WTC11 (cell line): ENCODE measurements around the gene CFAP77. TPM values are rescaled to one million over a fixed set of nuclear protein-coding genes. Genes with fewer than 3 reads are reported as not detected.

Experiments used
- ATAC-seq: fragments of 200-7000 bp; cut with Tn5 transposase; 2 replicates; pipeline ENCODE4 v1.10.0; 2021; ENCODE audit warnings: mild to moderate bottlenecking, moderate library complexity
- CTCF ChIA-PET: fragments of 300-600 bp; sonication (Branson Sonifier 250); formaldehyde crosslinking; loops from one replicate; lab custom pipeline; 2021; ENCODE audit warnings: antibody characterized with exemption; lab: Charles Lee
- POLR2A ChIA-PET: fragments of 350-600 bp; sonication (Branson Sonifier 250); formaldehyde crosslinking; loops from one replicate; lab custom pipeline; 2021; ENCODE audit warnings: antibody characterized with exemption; lab: Charles Lee
- DNase-seq: peaks from one replicate; pipeline ENCODE4 v3.0.0; 2021; ENCODE audit warnings: low spot score
- H3K27ac Mint-ChIP-seq: 2 replicates; pipeline ENCODE4 v1.8.0; 2021; ENCODE audit warnings: mixed read lengths
- H3K27me3 Mint-ChIP-seq: 2 replicates; pipeline ENCODE4 v1.8.0; 2021; ENCODE audit warnings: low read depth, mild to moderate bottlenecking, moderate library complexity, mixed read lengths
- H3K36me3 Mint-ChIP-seq: 2 replicates; pipeline ENCODE4 v1.8.0; 2021; ENCODE audit warnings: mixed read lengths
- H3K4me1 Mint-ChIP-seq: 2 replicates; pipeline ENCODE4 v1.8.0; 2022; ENCODE audit warnings: mixed read lengths
- H3K4me3 Mint-ChIP-seq: 2 replicates; pipeline ENCODE4 v1.8.0; 2021; ENCODE audit warnings: mild to moderate bottlenecking, moderate library complexity, mixed read lengths
- H3K9me3 Mint-ChIP-seq: 2 replicates; pipeline ENCODE4 v1.8.0; 2021; ENCODE audit warnings: mixed read lengths
- ATF2 ChIP-seq: sonication (generic); formaldehyde crosslinking; IDR thresholded peaks from 2 replicates; pipeline ENCODE4 v1.8.1; 2022; ENCODE audit warnings: low read depth, missing genetic modification reagents, borderline replicate concordance
- ESRRA ChIP-seq: sonication (generic); formaldehyde crosslinking; IDR thresholded peaks from 2 replicates; pipeline ENCODE4 v1.8.1; 2022; ENCODE audit warnings: mild to moderate bottlenecking, missing genetic modification reagents, borderline replicate concordance
- FOXJ3 ChIP-seq: sonication (generic); formaldehyde crosslinking; IDR thresholded peaks from 2 replicates; pipeline ENCODE4 v1.9.0; 2021; ENCODE audit warnings: missing genetic modification reagents, mild to moderate bottlenecking, borderline replicate concordance
- FOXK1 ChIP-seq: sonication (generic); formaldehyde crosslinking; IDR thresholded peaks from 2 replicates; pipeline ENCODE4 v1.8.0; 2022; ENCODE audit warnings: mild to moderate bottlenecking, moderate library complexity, missing genetic modification reagents
- GABPB1 ChIP-seq: sonication (generic); formaldehyde crosslinking; IDR thresholded peaks from 2 replicates; pipeline ENCODE4 v1.8.1; 2023; ENCODE audit warnings: mild to moderate bottlenecking, missing genetic modification reagents
- GRHL2 ChIP-seq: fragments of 250-450 bp; sonication (Bioruptor Pico); IDR thresholded peaks from 2 replicates; pipeline ENCODE4 v1.8.0; 2022; ENCODE audit warnings: mild to moderate bottlenecking, moderate library complexity; ENCODE audit not compliant: insufficient replicate concordance, severe bottlenecking
- GTF2I ChIP-seq: fragments of 250-450 bp; sonication (Bioruptor Pico); conservative IDR thresholded peaks from 2 replicates; pipeline ENCODE4 v1.4.0; 2021; ENCODE audit warnings: mild to moderate bottlenecking
- JAZF1 ChIP-seq: fragments of 250-450 bp; sonication (Bioruptor Pico); IDR thresholded peaks from 2 replicates; pipeline ENCODE4 v1.9.0; 2021; ENCODE audit warnings: moderate library complexity, mild to moderate bottlenecking, inconsistent platforms
- MLX ChIP-seq: sonication (generic); formaldehyde crosslinking; IDR thresholded peaks from 2 replicates; pipeline ENCODE4 v1.8.1; 2023; ENCODE audit warnings: mild to moderate bottlenecking, missing genetic modification reagents, moderate library complexity
- MXD4 ChIP-seq: fragments of 250-450 bp; sonication (Bioruptor Pico); IDR thresholded peaks from 2 replicates; pipeline ENCODE4 v1.8.0; 2021; ENCODE audit warnings: mild to moderate bottlenecking, moderate library complexity, borderline replicate concordance
- MYBL2 ChIP-seq: sonication (generic); formaldehyde crosslinking; IDR thresholded peaks from 2 replicates; pipeline ENCODE4 v1.8.1; 2023; ENCODE audit warnings: mild to moderate bottlenecking, moderate library complexity, missing genetic modification reagents
- NFE2L1 ChIP-seq: sonication (generic); formaldehyde crosslinking; IDR thresholded peaks from 2 replicates; pipeline ENCODE4 v1.8.1; 2023; ENCODE audit warnings: missing genetic modification reagents
- NR2C2 ChIP-seq: sonication (generic); formaldehyde crosslinking; IDR thresholded peaks from 2 replicates; pipeline ENCODE4 v1.8.0; 2022; ENCODE audit warnings: mild to moderate bottlenecking, missing genetic modification reagents
- SOX15 ChIP-seq: fragments of 250-450 bp; sonication (Bioruptor Pico); IDR thresholded peaks from 2 replicates; pipeline ENCODE4 v1.9.0; 2021; ENCODE audit warnings: mild to moderate bottlenecking
- TEAD1 ChIP-seq: sonication (generic); formaldehyde crosslinking; IDR thresholded peaks from 2 replicates; pipeline ENCODE4 v1.8.0; 2022; ENCODE audit warnings: mild to moderate bottlenecking, missing genetic modification reagents
- ZNF219 ChIP-seq: sonication (generic); formaldehyde crosslinking; IDR thresholded peaks from 2 replicates; pipeline ENCODE4 v1.8.0; 2023; ENCODE audit warnings: missing genetic modification reagents, mild to moderate bottlenecking, borderline replicate concordance
- ZNF425 ChIP-seq: fragments of 250-450 bp; sonication (Bioruptor Pico); conservative IDR thresholded peaks from 2 replicates; pipeline ENCODE4 v1.9.0; 2021; ENCODE audit warnings: mild to moderate bottlenecking
- total RNA-seq: library from RNA; stranded (reverse); gene quantifications from 3 replicates; pipeline ENCODE4 v1.2.3, GENCODE V29; 2021
- TF ChIP-seq, protein P1 (sequence below): sonication (generic); formaldehyde crosslinking; IDR thresholded peaks from 2 replicates; pipeline ENCODE4 v1.8.1; 2022; ENCODE audit warnings: mild to moderate bottlenecking, missing genetic modification reagents, moderate library complexity, borderline replicate concordance
- TF ChIP-seq, protein P2 (sequence below): sonication (generic); formaldehyde crosslinking; IDR thresholded peaks from 2 replicates; pipeline ENCODE4 v1.8.1; 2022; ENCODE audit warnings: mild to moderate bottlenecking, moderate library complexity, missing genetic modification reagents

Gene CFAP77
- total RNA-seq, 1 experiment from 2014 or later = 1.2 TPM

DNA sequence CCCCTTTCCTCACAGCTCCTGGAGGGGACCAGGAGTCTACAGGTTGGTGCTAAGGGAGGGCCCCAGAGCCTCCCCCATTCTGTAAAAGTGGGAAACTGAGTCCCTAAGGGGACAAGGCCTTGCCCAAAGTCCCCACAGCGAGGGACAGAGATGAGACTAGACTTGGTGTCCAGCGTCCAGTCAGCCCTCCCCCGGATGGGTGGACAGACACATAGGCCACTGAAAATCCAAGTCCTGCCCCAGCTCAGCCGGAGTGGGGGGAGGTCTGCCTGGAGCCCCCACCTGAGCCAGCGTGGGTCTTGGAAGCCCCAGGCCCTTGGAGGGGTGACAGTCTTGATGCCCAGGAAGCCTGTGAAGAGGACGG lies 177.6 kb downstream of the CFAP77 start:
- H3K9me3 Mint-ChIP-seq = no peaks in the 10 kb centered on the region
- POLR2A ChIA-PET = no interaction called here
- H3K27ac Mint-ChIP-seq = no peak overlapping the region
- peaks cover 98% of the 10 kb centered on the region for H3K27me3 Mint-ChIP-seq
- ATAC-seq (no peak), DNase-seq (no peak)
- H3K4me3 Mint-ChIP-seq = no peak overlapping the region
- TF ChIP-seq, protein P1, sequence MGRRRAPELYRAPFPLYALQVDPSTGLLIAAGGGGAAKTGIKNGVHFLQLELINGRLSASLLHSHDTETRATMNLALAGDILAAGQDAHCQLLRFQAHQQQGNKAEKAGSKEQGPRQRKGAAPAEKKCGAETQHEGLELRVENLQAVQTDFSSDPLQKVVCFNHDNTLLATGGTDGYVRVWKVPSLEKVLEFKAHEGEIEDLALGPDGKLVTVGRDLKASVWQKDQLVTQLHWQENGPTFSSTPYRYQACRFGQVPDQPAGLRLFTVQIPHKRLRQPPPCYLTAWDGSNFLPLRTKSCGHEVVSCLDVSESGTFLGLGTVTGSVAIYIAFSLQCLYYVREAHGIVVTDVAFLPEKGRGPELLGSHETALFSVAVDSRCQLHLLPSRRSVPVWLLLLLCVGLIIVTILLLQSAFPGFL = no peak
- TF ChIP-seq MXD4 (CRISPR knock-in tag) = no peak
- TF ChIP-seq FOXK1 (CRISPR knock-in tag) = no peak
- no peak for TF ChIP-seq MLX (CRISPR knock-in tag)
- no peak for TF ChIP-seq ESRRA (CRISPR knock-in tag)
- TF ChIP-seq GRHL2 = no peak
- TF ChIP-seq ZNF219 (CRISPR knock-in tag) = no peak
- no peak for TF ChIP-seq NR2C2
- CTCF ChIA-PET = interaction anchor here (0.8 to 1.1 kb wide), 3 partner anchors 41 to 328 kb away, joined by 3 to 5 read pairs (median 3); no protein-coding TSS in a partner anchor
- H3K4me1 Mint-ChIP-seq = peaks cover 65% of the 10 kb centered on the region
- no peaks in the 10 kb centered on the region for H3K36me3 Mint-ChIP-seq

GRCh38 chr9:132588098-132588497 lies 178.1 kb downstream of the CFAP77 start:
- TF ChIP-seq, protein P2, sequence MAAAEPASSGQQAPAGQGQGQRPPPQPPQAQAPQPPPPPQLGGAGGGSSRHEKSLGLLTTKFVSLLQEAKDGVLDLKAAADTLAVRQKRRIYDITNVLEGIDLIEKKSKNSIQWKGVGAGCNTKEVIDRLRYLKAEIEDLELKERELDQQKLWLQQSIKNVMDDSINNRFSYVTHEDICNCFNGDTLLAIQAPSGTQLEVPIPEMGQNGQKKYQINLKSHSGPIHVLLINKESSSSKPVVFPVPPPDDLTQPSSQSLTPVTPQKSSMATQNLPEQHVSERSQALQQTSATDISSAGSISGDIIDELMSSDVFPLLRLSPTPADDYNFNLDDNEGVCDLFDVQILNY (CRISPR knock-in tag) = no peak
- no peak for TF ChIP-seq NFE2L1 (CRISPR knock-in tag)
- no peak for TF ChIP-seq JAZF1 (CRISPR knock-in tag)
- TF ChIP-seq MYBL2 (CRISPR knock-in tag) = no peak
- TF ChIP-seq SOX15 (CRISPR knock-in tag) = no peak
- no peak for TF ChIP-seq GABPB1
- TF ChIP-seq FOXJ3 = no peak
- no peak for TF ChIP-seq ESRRA (CRISPR knock-in tag)
- no peak for TF ChIP-seq GTF2I (CRISPR knock-in tag)
- TF ChIP-seq ZNF425 (CRISPR knock-in tag) = no peak
- TF ChIP-seq ATF2 (CRISPR knock-in tag) = no peak
- no peak for TF ChIP-seq FOXK1 (CRISPR knock-in tag)
- no peak for TF ChIP-seq TEAD1 (CRISPR knock-in tag)
- ChIA-PET CTCF (interaction anchor here (1.0 to 1.1 kb wide), 2 partner anchors 41 to 329 kb away, joined by 3 to 5 read pairs; no protein-coding TSS in a partner anchor), POLR2A (no interaction called here)
- ATAC-seq (no peak), DNase-seq (no peak)
- Mint-ChIP-seq H3K4me3 (peak overlapping the region; percentile 14; the same call in 1 of the 2 replicates), H3K9me3 (no peaks in the 10 kb centered on the region), H3K36me3 (no peaks in the 10 kb centered on the region), H3K27me3 (peaks cover 96% of the 10 kb centered on the region), H3K4me1 (peaks cover 67% of the 10 kb centered on the region), H3K27ac (no peak overlapping the region)
